Small intestine (tissue), 7 donors: Measurements from ENCODE around the gene MTCL1. TPM values are rescaled to one million over a fixed set of nuclear protein-coding genes. Genes with fewer than 3 reads are reported as not detected.

Source experiments
- DNase-seq, 2 donors: peaks; one replicate each; pipeline versions ENCODE4 v3.0.0 to v3.0.0-alpha.2; 2013
- FAIRE-seq: peaks from 2 replicates; lab custom pipeline; 2012; peaks lifted over from hg19 to GRCh38; lab: Jason Lieb, UNC
- H3K27ac ChIP-seq, 3 donors: one replicate each; pipeline ENCODE4 v1.5.1; 2013; ENCODE audit warnings: low read length in 2 of 3, mild to moderate bottlenecking in 2 of 3, control low read depth in 1 of 3, inconsistent platforms in 1 of 3, low read depth in 1 of 3, moderate library complexity in 1 of 3
- H3K27me3 ChIP-seq, 3 donors: one replicate each; pipeline ENCODE4 v1.6.1; 2013; ENCODE audit warnings: low read length in 3 of 3, inconsistent platforms in 1 of 3; ENCODE audit not compliant: control insufficient read depth in 3 of 3, insufficient read depth in 3 of 3
- H3K36me3 ChIP-seq, 3 donors: one replicate each; pipeline ENCODE4 v1.6.1; 2013; ENCODE audit warnings: low read length in 3 of 3, inconsistent platforms in 1 of 3, low read depth in 1 of 3, mild to moderate bottlenecking in 1 of 3, moderate library complexity in 1 of 3; ENCODE audit not compliant: control insufficient read depth in 3 of 3, insufficient read depth in 2 of 3
- H3K4me1 ChIP-seq, 3 donors: one replicate each; pipeline ENCODE4 v1.6.1; 2013; ENCODE audit warnings: low read length in 2 of 3, inconsistent platforms in 1 of 3, low read depth in 1 of 3, mild to moderate bottlenecking in 1 of 3, moderate library complexity in 1 of 3; ENCODE audit not compliant: control insufficient read depth in 3 of 3, insufficient read depth in 2 of 3
- H3K4me3 ChIP-seq, 3 donors: one replicate each; pipeline ENCODE4 v1.5.1; 2013; ENCODE audit warnings: low read length in 3 of 3, control low read depth in 1 of 3, inconsistent platforms in 1 of 3, low read depth in 1 of 3, mild to moderate bottlenecking in 1 of 3, moderate library complexity in 1 of 3
- H3K9me3 ChIP-seq, 2 donors: one replicate each; pipeline ENCODE4 v1.6.1; 2013; ENCODE audit warnings: low read depth in 1 of 2, low read length in 1 of 2; ENCODE audit not compliant: control insufficient read depth in 2 of 2, insufficient read depth in 1 of 2
- WGBS, 3 donors: extraction: QIAGEN DNeasy Blood & Tissue Kit; methylation state at CpG; one replicate each; pipeline ENCODE4 v1.1.7; 2013; 5-methylcytosine and 5-hydroxymethylcytosine counted together
- polyA plus RNA-seq, 4 donors: library from polyadenylated mRNA; stranded (reverse) in 3 of 4; unstranded in 1 of 4; fragments of 200-250 nt in 3 of 4; fragments of 120-200 nt in 1 of 4; gene quantifications; one replicate each; pipeline versions ENCODE4 v1.2.1 to v1.2.3, GENCODE V29; 2013
- donor health status: healthy with polysubstance abuse.
- donor health status: control.
- donor health status: control.
- donor health status: Bipolar disorder and iron deficiency.
- donor health status: healthy.

MTCL1 gene
- polyA plus RNA-seq, 4 donors: 2.5 to 12.4 (median 6.0) TPM

- no peaks in the 10 kb centered on the region for H3K4me1 ChIP-seq
- no peaks in the 10 kb centered on the region for H3K9me3 ChIP-seq
- no peak overlapping the region for H3K27ac ChIP-seq
- H3K27me3 ChIP-seq: peaks cover 0 to 3% (median 0%) of the 10 kb centered on the region in 3 donors
- DNase-seq (no peak), FAIRE-seq (no peak)
- no peak overlapping the region for H3K4me3 ChIP-seq
- WGBS, 3 donors: 84 to 97% (median 91%) methylated on average over 2 of the region's 2 CpGs
- no peaks in the 10 kb centered on the region for H3K36me3 ChIP-seq
Observed at GRCh38 chr18:8868779-8869415, 163.5 kb downstream of the MTCL1 start.

- no peak overlapping the region for H3K27ac ChIP-seq
- no peaks in the 10 kb centered on the region for H3K9me3 ChIP-seq
- FAIRE-seq: no peak
- H3K4me1 ChIP-seq: no peaks in the 10 kb centered on the region
- no peaks in the 10 kb centered on the region for H3K36me3 ChIP-seq
- peaks cover 0 to 3% (median 0%) of the 10 kb centered on the region in 3 donors for H3K27me3 ChIP-seq
- H3K4me3 ChIP-seq: no peak overlapping the region
- 85 to 88% (median 87%) methylated on average over 5 of the region's 5 CpGs for WGBS, 3 donors
- no peak for DNase-seq
Observed at GRCh38 chr18:8869696-8870095, 164.3 kb downstream of the MTCL1 start.

GRCh38 chr18:8870528-8870927 lies 165.2 kb downstream of the MTCL1 start:
- 84 to 85% (median 85%) methylated on average over 5 of the region's 5 CpGs for WGBS, 3 donors
- Histone ChIP-seq H3K27me3 (peaks cover 0 to 4% (median 3%) of the 10 kb centered on the region in 3 donors), H3K9me3 (no peaks in the 10 kb centered on the region), H3K27ac (no peak overlapping the region), H3K4me3 (no peak overlapping the region), H3K36me3 (no peaks in the 10 kb centered on the region), H3K4me1 (no peaks in the 10 kb centered on the region)
- DNase-seq (no peak), FAIRE-seq (no peak)

- H3K27me3 ChIP-seq: peaks cover 0 to 4% (median 3%) of the 10 kb centered on the region in 3 donors
- no peaks in the 10 kb centered on the region for H3K36me3 ChIP-seq
- H3K4me3 ChIP-seq: no peak overlapping the region
- no peaks in the 10 kb centered on the region for H3K9me3 ChIP-seq
- no peak overlapping the region for H3K27ac ChIP-seq
- WGBS, 3 donors: 50 to 71% (median 67%) methylated on average over 1 of the region's 1 CpG
- DNase-seq: no peak
- H3K4me1 ChIP-seq: no peaks in the 10 kb centered on the region
- no peak for FAIRE-seq
Observed at GRCh38 chr18:8871489-8871888, 166.1 kb downstream of the MTCL1 start.

- H3K27ac ChIP-seq: no peak overlapping the region
- no peaks in the 10 kb centered on the region for H3K36me3 ChIP-seq
- no peak for FAIRE-seq
- no peaks in the 10 kb centered on the region for H3K9me3 ChIP-seq
- 71 to 75% (median 72%) methylated on average over 7 of the region's 7 CpGs for WGBS, 3 donors
- peaks cover 0 to 4% (median under 1%) of the 10 kb centered on the region in 3 donors for H3K27me3 ChIP-seq
- no peak overlapping the region for H3K4me3 ChIP-seq
- H3K4me1 ChIP-seq: no peaks in the 10 kb centered on the region
- no peak for DNase-seq
Observed at GRCh38 chr18:8874872-8875271, 169.5 kb downstream of the MTCL1 start.

- WGBS, 3 donors: 62 to 79% (median 64%) methylated on average over 5 of the region's 5 CpGs
- Histone ChIP-seq H3K4me3 (no peak overlapping the region), H3K9me3 (no peaks in the 10 kb centered on the region), H3K27ac (no peak overlapping the region), H3K27me3 (peaks cover 0 to 4% (median 0%) of the 10 kb centered on the region in 3 donors), H3K36me3 (no peaks in the 10 kb centered on the region), H3K4me1 (no peaks in the 10 kb centered on the region)
- DNase-seq (no peak), FAIRE-seq (no peak)
Observed at GRCh38 chr18:8876887-8877286, 171.5 kb downstream of the MTCL1 start.

- Histone ChIP-seq H3K4me1 (no peaks in the 10 kb centered on the region), H3K27ac (no peak overlapping the region), H3K4me3 (no peak overlapping the region), H3K36me3 (no peaks in the 10 kb centered on the region), H3K9me3 (peaks cover 0 to 15% of the 10 kb centered on the region in 2 donors), H3K27me3 (no peaks in the 10 kb centered on the region)
- WGBS, 3 donors: 91 to 100% (median 97%) methylated on average over 1 of the region's 1 CpG
- FAIRE-seq (no peak), DNase-seq (no peak)
Observed at GRCh38 chr18:8881103-8881502, 175.7 kb downstream of the MTCL1 start.
